Heart left ventricle (tissue), 13 donors: ENCODE measurements around the gene IGSF8.

Source experiments
- POLR2A ChIP-seq, 2 donors: fragments of 450-650 bp; IDR thresholded peaks; one replicate each; pipeline ENCODE4 v1.6.1; 2017; ENCODE audit warnings: antibody characterized with exemption in 2 of 2, mild to moderate bottlenecking in 2 of 2, moderate library complexity in 2 of 2
- TF ChIP-seq, protein P1 (sequence below), 12 donors: fragments of 200-600 bp; sonication (generic) in 4 of 12; IDR thresholded peaks; one replicate each; pipeline versions ENCODE4 v1.5.0 to v1.8.0; 2018 to 2022; ENCODE audit warnings: antibody characterized with exemption in 12 of 12, mild to moderate bottlenecking in 5 of 12
- donor health status: ischemic (EF 13 %, LVEDD 7.1; RV severe dilation, severe dysfunction).
- donor health status: DM: no; HTN: yes; CAD: no.
- donor health status: DM: no; HTN: no; CAD: no.
- donor health status: ischemic (EF 25% LVEDD 6.9; RV normal size, moderate dysfunction).
- donor health status: ischemic (EF 25% LVEDD 5.7; RV mildly dilated, moderate dysfunction).
- donor health status: ischemic (EF 35%, LVEDD 5.7; RV mildly dilated, moderate dysfunction).
- donor health status: nonischemic (EF 11% LVEDD 7.7; RV severe dilation, severe dysfunction).
- donor health status: DM: yes; HTN: yes; CAD: no.
- donor health status: PGD.
- donor health status: ischemic (EF 29% LVEDD 5.4; RV normal size, mild dysfunction).
- donor health status: nonischemic (EF 23%, LVEDD 6.1; RV moderate dilation, normal function).

DNA sequence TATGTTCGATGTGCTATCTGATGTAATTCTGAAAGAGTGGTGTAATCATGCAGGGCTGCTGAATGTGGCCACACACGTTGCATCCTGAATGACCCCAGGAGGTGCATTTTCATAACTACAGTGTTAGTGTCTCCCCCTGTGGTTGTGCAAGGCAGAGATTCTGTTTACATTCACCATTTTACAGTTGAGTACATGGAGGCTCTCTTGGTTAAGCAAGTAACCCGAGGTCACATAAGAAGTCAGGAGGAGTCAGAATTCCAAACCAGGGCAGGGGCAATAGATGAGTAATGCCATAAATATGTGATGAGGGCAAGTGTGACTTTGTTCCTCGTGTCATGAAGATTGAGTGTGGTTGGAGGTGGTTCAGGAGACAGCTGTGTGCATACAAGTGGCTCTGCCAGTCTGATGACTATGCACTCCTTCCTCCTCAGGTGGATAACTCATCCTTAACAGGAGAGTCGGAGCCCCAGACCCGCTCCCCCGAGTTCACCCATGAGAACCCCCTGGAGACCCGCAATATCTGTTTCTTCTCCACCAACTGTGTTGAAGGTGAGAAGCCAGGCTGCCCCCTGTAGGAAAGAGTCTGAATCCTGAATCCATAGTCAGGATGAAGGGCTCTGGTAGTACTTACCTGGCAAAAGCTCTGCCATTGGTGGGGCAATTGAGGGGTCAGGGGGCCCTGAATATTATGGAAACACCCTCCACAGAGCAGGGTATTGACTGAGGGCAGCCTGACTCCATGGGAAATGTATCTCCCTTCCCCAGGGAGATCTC lies 26.5 kb upstream of the IGSF8 start:
- TF ChIP-seq, protein P1, sequence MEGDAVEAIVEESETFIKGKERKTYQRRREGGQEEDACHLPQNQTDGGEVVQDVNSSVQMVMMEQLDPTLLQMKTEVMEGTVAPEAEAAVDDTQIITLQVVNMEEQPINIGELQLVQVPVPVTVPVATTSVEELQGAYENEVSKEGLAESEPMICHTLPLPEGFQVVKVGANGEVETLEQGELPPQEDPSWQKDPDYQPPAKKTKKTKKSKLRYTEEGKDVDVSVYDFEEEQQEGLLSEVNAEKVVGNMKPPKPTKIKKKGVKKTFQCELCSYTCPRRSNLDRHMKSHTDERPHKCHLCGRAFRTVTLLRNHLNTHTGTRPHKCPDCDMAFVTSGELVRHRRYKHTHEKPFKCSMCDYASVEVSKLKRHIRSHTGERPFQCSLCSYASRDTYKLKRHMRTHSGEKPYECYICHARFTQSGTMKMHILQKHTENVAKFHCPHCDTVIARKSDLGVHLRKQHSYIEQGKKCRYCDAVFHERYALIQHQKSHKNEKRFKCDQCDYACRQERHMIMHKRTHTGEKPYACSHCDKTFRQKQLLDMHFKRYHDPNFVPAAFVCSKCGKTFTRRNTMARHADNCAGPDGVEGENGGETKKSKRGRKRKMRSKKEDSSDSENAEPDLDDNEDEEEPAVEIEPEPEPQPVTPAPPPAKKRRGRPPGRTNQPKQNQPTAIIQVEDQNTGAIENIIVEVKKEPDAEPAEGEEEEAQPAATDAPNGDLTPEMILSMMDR (IDR thresholded peaks at IDR 0.05): no peak
- TF ChIP-seq POLR2A (IDR thresholded peaks at IDR 0.05): no peak
